BJ (cell line): ENCODE measurements around the gene RAB11B. TPM values are rescaled to one million over a fixed set of nuclear protein-coding genes. Genes with fewer than 3 reads are reported as not detected.
"Not testable (repeated sequence)": the region's sequence is repeated elsewhere in the genome, so short reads cannot be mapped to it uniquely, and the experiment has no call there.

Experiments used
- CTCF ChIA-PET: fragments of 350-600 bp; formaldehyde crosslinking; extraction: SDS; loops from one replicate; lab custom pipeline; 2021; ENCODE audit warnings: antibody characterized with exemption, inconsistent platforms; lab: Yijun Ruan, JAX
- POLR2A ChIA-PET: fragments of 300-600 bp; sonication (Branson Sonifier 250); formaldehyde crosslinking; extraction: SDS; loops from one replicate; lab custom pipeline; 2021; ENCODE audit warnings: antibody characterized with exemption; lab: Charles Lee
- DNase-seq: peaks from one replicate; pipeline ENCODE4 v3.0.0-alpha.2; 2011; ENCODE audit warnings: low read depth
- H3K27me3 ChIP-seq: 2 replicates; pipeline ENCODE4 v1.6.0; 2011; ENCODE audit warnings: low read length; ENCODE audit not compliant: control insufficient read depth, insufficient read depth
- H3K36me3 ChIP-seq: 2 replicates; pipeline ENCODE4 v1.5.1; 2011; ENCODE audit warnings: low read length; ENCODE audit not compliant: control insufficient read depth, insufficient read depth
- H3K4me3 ChIP-seq: 2 replicates; pipeline ENCODE4 v1.5.1; 2011; ENCODE audit warnings: low read depth, mild to moderate bottlenecking, control low read depth, low read length
- polyA plus RNA-seq: library from polyadenylated mRNA; depleted of rRNA; stranded (reverse); fragments of >200 nt; gene quantifications from 2 replicates; pipeline ENCODE4 v1.2.3, GENCODE V29; 2011
- TF ChIP-seq, protein P1 (sequence below): IDR thresholded peaks from 2 replicates; pipeline ENCODE4 v1.5.1; 2011; ENCODE audit warnings: low read depth, mild to moderate bottlenecking, control low read depth, inconsistent platforms, low read length, moderate library complexity; ENCODE audit not compliant: insufficient read depth

The RAB11B gene
- polyA plus RNA-seq, 1 experiment: 50.0 TPM

DNA sequence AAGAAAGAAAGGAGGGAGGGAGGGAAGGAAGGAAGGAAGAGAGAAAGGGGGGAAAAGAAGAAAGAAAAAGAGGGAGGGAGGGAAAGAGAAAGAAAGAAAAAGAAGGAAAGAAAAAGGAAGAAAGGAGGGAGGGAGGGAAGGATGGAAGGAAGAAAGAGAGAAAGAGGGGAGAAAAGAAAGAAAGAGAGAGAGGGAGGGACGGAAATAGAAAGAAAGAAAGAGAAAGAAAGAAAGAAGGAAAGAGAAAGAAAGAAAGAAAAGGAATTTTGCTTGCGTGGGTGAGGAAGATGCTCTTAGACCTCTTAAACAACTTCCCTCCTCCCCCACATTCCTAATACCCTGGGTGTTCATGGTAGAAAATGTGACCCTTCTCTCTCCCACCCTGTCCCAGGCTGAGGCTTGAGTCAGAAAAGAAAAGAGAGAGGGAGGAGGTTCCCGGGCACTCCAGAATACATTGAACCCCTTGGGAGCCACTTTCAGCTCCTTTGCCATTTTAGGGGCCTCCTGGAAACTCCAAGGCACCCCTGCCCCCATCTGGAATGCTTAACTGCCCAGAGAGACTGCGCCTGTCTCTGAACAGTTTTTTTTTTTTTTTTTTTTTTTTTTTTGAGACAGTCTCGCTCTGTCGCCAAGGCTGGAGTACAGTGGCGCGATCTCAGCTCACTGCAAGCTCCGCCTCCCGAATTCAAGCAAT lies 37.9 kb upstream of the RAB11B start:
- ChIA-PET POLR2A (no interaction called here), CTCF (interaction anchor here (0.6 to 8.2 kb wide), 14 partner anchors 8 to 227 kb away, joined by 3 to 75 read pairs (median 22); partner anchors contain the start of genes ANGPTL4, KANK3, MARCHF2 and MYO1F)
- Histone ChIP-seq H3K27me3 (peaks cover 1% of the 10 kb centered on the region), H3K36me3 (no peaks in the 10 kb centered on the region), H3K4me3 (peak overlapping the region; percentile 2; the same call in 1 of the 2 replicates)
- TF ChIP-seq, protein P1, sequence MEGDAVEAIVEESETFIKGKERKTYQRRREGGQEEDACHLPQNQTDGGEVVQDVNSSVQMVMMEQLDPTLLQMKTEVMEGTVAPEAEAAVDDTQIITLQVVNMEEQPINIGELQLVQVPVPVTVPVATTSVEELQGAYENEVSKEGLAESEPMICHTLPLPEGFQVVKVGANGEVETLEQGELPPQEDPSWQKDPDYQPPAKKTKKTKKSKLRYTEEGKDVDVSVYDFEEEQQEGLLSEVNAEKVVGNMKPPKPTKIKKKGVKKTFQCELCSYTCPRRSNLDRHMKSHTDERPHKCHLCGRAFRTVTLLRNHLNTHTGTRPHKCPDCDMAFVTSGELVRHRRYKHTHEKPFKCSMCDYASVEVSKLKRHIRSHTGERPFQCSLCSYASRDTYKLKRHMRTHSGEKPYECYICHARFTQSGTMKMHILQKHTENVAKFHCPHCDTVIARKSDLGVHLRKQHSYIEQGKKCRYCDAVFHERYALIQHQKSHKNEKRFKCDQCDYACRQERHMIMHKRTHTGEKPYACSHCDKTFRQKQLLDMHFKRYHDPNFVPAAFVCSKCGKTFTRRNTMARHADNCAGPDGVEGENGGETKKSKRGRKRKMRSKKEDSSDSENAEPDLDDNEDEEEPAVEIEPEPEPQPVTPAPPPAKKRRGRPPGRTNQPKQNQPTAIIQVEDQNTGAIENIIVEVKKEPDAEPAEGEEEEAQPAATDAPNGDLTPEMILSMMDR: no peak
- DNase-seq: no peak

DNA sequence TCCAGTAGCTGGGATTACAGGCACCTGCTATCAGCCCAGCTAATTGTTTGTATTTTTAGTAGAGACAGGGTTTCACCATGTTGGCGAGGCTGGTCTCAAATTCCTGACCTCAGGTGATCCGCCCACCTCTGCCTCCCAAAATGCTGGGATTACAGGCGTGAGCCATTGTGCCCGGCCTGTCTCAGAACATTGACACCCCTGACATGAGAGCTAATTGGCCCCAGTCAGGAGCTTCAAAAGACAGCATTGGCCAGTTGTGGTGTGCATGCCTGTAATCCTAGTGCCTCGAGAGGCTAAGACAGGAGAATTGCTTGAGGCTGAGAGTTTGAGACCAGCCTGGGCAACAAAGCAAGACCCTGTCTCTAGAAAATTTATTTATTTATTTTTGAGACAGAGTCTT lies 37.3 kb upstream of the RAB11B start:
- H3K4me3 ChIP-seq, H3K36me3 ChIP-seq, DNase-seq, H3K27me3 ChIP-seq, POLR2A ChIA-PET: not testable (repeated sequence)
- CTCF ChIA-PET: interaction anchor here (1.0 to 8.2 kb wide), 23 partner anchors 9 to 263 kb away, joined by 3 to 75 read pairs (median 8); partner anchors contain the start of genes ANGPTL4, KANK3, MARCHF2 and MYO1F

DNA sequence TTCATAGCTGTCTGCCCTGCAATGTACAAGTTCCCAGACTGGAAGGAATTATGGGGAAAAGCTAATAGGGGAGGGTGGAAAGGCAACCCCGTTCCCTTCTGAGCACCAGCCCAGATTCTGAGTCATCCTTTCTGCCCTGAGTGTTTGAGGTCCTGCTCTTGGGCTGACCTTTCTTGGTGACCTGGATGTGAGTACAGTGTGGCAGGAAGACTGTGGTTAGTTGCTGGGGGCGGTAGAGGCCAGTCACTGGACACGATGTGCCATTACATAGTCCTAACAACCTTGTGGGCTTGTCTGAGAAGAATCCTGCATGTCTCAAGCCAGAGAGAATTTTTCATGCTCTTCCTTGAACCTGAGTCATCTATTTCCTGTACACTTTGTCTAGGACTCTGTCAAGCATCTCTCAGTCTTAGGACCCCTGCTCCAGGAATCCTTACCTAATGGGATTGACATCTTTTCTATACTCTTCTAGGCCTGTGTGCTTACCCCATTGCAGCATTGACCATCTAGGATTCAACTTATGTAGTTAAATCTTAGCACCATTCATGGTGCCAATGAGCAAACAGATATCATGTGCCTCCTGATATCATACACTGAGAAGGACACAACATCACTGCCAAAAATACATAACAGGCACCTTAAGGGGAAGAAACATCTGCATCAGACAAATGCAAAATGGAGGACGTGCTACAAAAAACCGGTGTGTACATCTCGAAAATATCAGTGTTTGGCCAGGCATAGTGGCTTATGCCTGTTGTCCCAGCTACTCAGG lies 34.3 kb upstream of the RAB11B start:
- ChIA-PET CTCF (interaction anchor here (0.6 to 8.2 kb wide), 14 partner anchors 11 to 290 kb away, joined by 3 to 75 read pairs (median 22); partner anchors contain the start of genes KANK3, MARCHF2, MYO1F and RAB11B), POLR2A (interaction anchor here (0.9 kb wide), 1 partner anchor 34 kb away, joined by 4 read pairs; the partner anchor contains the start of gene RAB11B)
- Histone ChIP-seq H3K27me3 (no peaks in the 10 kb centered on the region; the same call in 1 of the 2 replicates), H3K4me3 (no peak overlapping the region), H3K36me3 (no peaks in the 10 kb centered on the region)
- peak; percentile 95 for DNase-seq
- TF ChIP-seq, protein P1: no peak

DNA sequence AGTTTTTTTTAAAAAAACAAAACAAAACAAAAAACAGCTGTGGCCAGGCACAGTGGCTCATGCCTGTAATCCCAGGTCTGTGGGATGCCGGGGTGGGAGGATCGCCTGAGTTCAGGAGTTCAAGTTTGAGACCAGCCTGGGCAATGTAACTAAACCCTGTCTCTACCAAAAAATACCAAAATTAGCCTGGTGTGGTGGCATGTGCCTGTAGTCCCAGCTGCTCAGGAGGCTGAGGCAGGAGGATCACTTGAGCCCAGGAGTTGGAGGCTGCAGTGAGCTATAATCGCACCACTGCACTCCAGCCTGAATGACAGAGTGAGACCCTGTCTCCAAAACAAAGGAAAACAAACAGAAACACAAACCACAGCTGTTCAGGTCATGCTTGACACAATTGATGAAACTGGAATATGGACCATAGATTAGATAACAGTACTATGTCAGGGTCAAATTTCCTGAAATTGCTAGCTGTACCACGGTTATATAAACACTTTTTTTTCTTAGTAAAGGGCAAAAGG lies 33.1 kb upstream of the RAB11B start:
- ChIA-PET POLR2A (no interaction called here), CTCF (interaction anchor here (1.7 to 8.2 kb wide), 3 partner anchors 36 to 222 kb away, joined by 6 to 75 read pairs (median 67); partner anchors contain the start of genes MYO1F and RAB11B)
- TF ChIP-seq, protein P1: no peak
- H3K27me3 ChIP-seq: no peaks in the 10 kb centered on the region; the same call in 1 of the 2 replicates
- no peak for DNase-seq
- no peak overlapping the region for H3K4me3 ChIP-seq
- H3K36me3 ChIP-seq: no peaks in the 10 kb centered on the region

DNA sequence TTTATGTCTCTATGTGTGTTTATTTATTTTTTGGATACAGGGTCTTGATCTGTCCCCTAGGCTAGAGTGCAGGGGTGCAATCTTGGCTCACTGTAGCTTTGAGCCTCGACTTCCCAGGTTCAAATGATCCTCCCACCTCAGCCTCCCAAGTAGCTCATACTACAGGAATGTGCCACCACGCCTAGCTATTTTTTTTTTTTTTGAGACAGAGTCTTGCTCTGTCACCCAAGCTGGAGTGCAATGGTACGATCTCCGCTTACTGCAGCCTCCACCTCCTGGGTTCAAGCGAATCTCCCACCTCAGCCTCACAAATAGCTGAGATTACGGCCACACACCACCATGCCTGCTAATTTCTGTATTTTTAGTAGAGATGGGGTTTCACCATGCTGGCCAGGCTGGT lies 31.2 kb upstream of the RAB11B start:
- no peak overlapping the region for H3K4me3 ChIP-seq
- ChIA-PET POLR2A (no interaction called here), CTCF (interaction anchor here (1.1 kb wide), 1 partner anchor 36 kb away, joined by 4 read pairs; no protein-coding TSS in a partner anchor)
- no peak for DNase-seq
- no peaks in the 10 kb centered on the region for H3K36me3 ChIP-seq
- TF ChIP-seq, protein P1: no peak
- H3K27me3 ChIP-seq: no peaks in the 10 kb centered on the region
